H9 (cell line): ENCODE data around the gene MCAM. TPM values are rescaled to one million over a fixed set of nuclear protein-coding genes. Genes with fewer than 3 reads are reported as not detected.

Experiments used
- DNase-seq: peaks from one replicate; pipeline ENCODE4 v3.0.0-alpha.2; 2017
- H2AFZ ChIP-seq: one replicate; pipeline ENCODE4 v1.6.1; 2013; ENCODE audit warnings: mild to moderate bottlenecking, low read length, control low read depth, moderate library complexity
- H2AK5ac ChIP-seq: 2 replicates; pipeline ENCODE4 v1.6.1; 2013; ENCODE audit warnings: low read length, control low read depth, mixed read lengths; ENCODE audit not compliant: insufficient read length
- H2BK120ac ChIP-seq: one replicate; pipeline ENCODE4 v1.6.1; 2013; ENCODE audit warnings: low read depth, mild to moderate bottlenecking, low read length, control low read depth, inconsistent platforms; ENCODE audit not compliant: poor library complexity, severe bottlenecking
- H2BK12ac ChIP-seq: 2 replicates; pipeline ENCODE4 v1.6.1; 2013; ENCODE audit warnings: low read length, control low read depth, mixed read lengths, low read depth; ENCODE audit not compliant: insufficient read length
- H2BK15ac ChIP-seq: 2 replicates; pipeline ENCODE4 v1.6.1; 2013; ENCODE audit warnings: low read depth, low read length, control low read depth
- H2BK20ac ChIP-seq: one replicate; pipeline ENCODE4 v1.6.1; 2013; ENCODE audit warnings: low read depth, mild to moderate bottlenecking, low read length, control low read depth, inconsistent platforms; ENCODE audit not compliant: poor library complexity, severe bottlenecking
- H2BK5ac ChIP-seq: 2 replicates; pipeline ENCODE4 v1.6.1; 2013; ENCODE audit warnings: low read length, control low read depth, mixed read lengths; ENCODE audit not compliant: insufficient read length
- H3K14ac ChIP-seq: 2 replicates; pipeline ENCODE4 v1.6.1; 2013; ENCODE audit warnings: low read length, control low read depth; ENCODE audit not compliant: insufficient read depth
- H3K18ac ChIP-seq: 2 replicates; pipeline ENCODE4 v1.6.1; 2013; ENCODE audit warnings: low read depth, mild to moderate bottlenecking, mixed read lengths, low read length, control low read depth; ENCODE audit not compliant: insufficient read length
- H3K23ac ChIP-seq: 2 replicates; pipeline ENCODE4 v1.6.1; 2013; ENCODE audit warnings: low read length, control low read depth, mixed read lengths, low read depth; ENCODE audit not compliant: insufficient read length
- H3K23me2 ChIP-seq: 2 replicates; pipeline ENCODE4 v1.6.1; 2013; ENCODE audit warnings: low read depth, mild to moderate bottlenecking, mixed read lengths, low read length, control low read depth; ENCODE audit not compliant: insufficient read length, poor library complexity, severe bottlenecking
- H3K27ac ChIP-seq: 2 replicates; pipeline ENCODE4 v1.5.1; 2013; ENCODE audit warnings: low read length, control low read depth, mixed read lengths, low read depth; ENCODE audit not compliant: insufficient read length
- H3K27me3 ChIP-seq: 2 replicates; pipeline ENCODE4 v1.6.1; 2013; ENCODE audit warnings: low read length, control low read depth, inconsistent platforms; ENCODE audit not compliant: insufficient read depth
- H3K4ac ChIP-seq: 2 replicates; pipeline ENCODE4 v1.6.1; 2013; ENCODE audit warnings: low read depth, mild to moderate bottlenecking, control low read depth, inconsistent platforms, low read length, moderate library complexity
- H3K4me1 ChIP-seq: 2 replicates; pipeline ENCODE4 v1.6.1; 2013; ENCODE audit warnings: low read length, control low read depth, inconsistent platforms; ENCODE audit not compliant: insufficient read depth
- H3K4me2 ChIP-seq: 2 replicates; pipeline ENCODE4 v1.6.1; 2013; ENCODE audit warnings: low read length, control low read depth, mixed read lengths; ENCODE audit not compliant: insufficient read length, insufficient read depth
- H3K56ac ChIP-seq: 2 replicates; pipeline ENCODE4 v1.6.1; 2013; ENCODE audit warnings: low read depth, mild to moderate bottlenecking, mixed read lengths, low read length, control low read depth; ENCODE audit not compliant: insufficient read length
- H3K79me1 ChIP-seq: 2 replicates; pipeline ENCODE4 v1.6.1; 2013; ENCODE audit warnings: low read depth, mild to moderate bottlenecking, moderate library complexity, low read length, control low read depth, inconsistent platforms; ENCODE audit not compliant: insufficient read depth, poor library complexity, severe bottlenecking
- H3K79me2 ChIP-seq: 2 replicates; pipeline ENCODE4 v1.6.1; 2013; ENCODE audit warnings: low read length, control low read depth, inconsistent platforms; ENCODE audit not compliant: insufficient read depth
- H3K9ac ChIP-seq: 2 replicates; pipeline ENCODE4 v1.6.1; 2013; ENCODE audit warnings: low read length, control low read depth, mixed read lengths; ENCODE audit not compliant: insufficient read length; ENCODE audit errors: extremely low read depth
- H3K9me3 ChIP-seq: one replicate; pipeline ENCODE4 v1.6.1; 2013; ENCODE audit warnings: low read depth, low read length, inconsistent platforms; ENCODE audit not compliant: control insufficient read depth
- H3T11ph ChIP-seq: one replicate; pipeline ENCODE4 v1.6.1; 2013; ENCODE audit warnings: mild to moderate bottlenecking, low read length, control low read depth, inconsistent platforms
- H4K20me1 ChIP-seq: one replicate; pipeline ENCODE4 v1.6.1; 2013; ENCODE audit not compliant: control insufficient read depth, insufficient read length, insufficient read depth
- H4K5ac ChIP-seq: 2 replicates; pipeline ENCODE4 v1.6.1; 2013; ENCODE audit warnings: low read depth, mild to moderate bottlenecking, mixed read lengths, low read length, control low read depth; ENCODE audit not compliant: insufficient read length
- H4K8ac ChIP-seq: replicated peaks from 2 replicates; pipeline ENCODE4 v1.6.1; 2013; ENCODE audit warnings: low read length, control low read depth, mixed read lengths, low read depth; ENCODE audit not compliant: insufficient read length
- H4K91ac ChIP-seq: 2 replicates; pipeline ENCODE4 v1.6.1; 2013; ENCODE audit warnings: low read depth, mild to moderate bottlenecking, moderate library complexity, mixed read lengths, low read length, control low read depth; ENCODE audit not compliant: insufficient read length
- H3K27ac Mint-ChIP-seq, 3 experiments: 2 replicates in 2 of 3; 3 replicates in 1 of 3; pipeline ENCODE4 v1.8.0; 2020 to 2021; ENCODE audit warnings: mixed read lengths in 3 of 3, mild to moderate bottlenecking in 1 of 3, moderate library complexity in 1 of 3
- H3K27me3 Mint-ChIP-seq: 2 replicates; pipeline ENCODE4 v1.8.0; 2021; ENCODE audit warnings: low read depth, mild to moderate bottlenecking, moderate library complexity, mixed read lengths
- H3K36me3 Mint-ChIP-seq, 3 experiments: 2 replicates in 2 of 3; 3 replicates in 1 of 3; pipeline ENCODE4 v1.8.0; 2020 to 2021; ENCODE audit warnings: low read depth in 3 of 3, mixed read lengths in 3 of 3; ENCODE audit not compliant: insufficient read depth in 1 of 3
- H3K4me1 Mint-ChIP-seq, 2 experiments: 2 replicates each; pipeline ENCODE4 v1.8.0; 2020; ENCODE audit warnings: mixed read lengths in 2 of 2
- H3K4me3 Mint-ChIP-seq, 2 experiments: 2 replicates in 1 of 2; 3 replicates in 1 of 2; pipeline ENCODE4 v1.8.0; 2020 to 2021; ENCODE audit warnings: mild to moderate bottlenecking in 2 of 2, mixed read lengths in 2 of 2, moderate library complexity in 1 of 2
- H3K9me3 Mint-ChIP-seq, 2 experiments: 2 replicates in 1 of 2; 3 replicates in 1 of 2; pipeline ENCODE4 v1.8.0; 2020; ENCODE audit warnings: mild to moderate bottlenecking in 2 of 2, mixed read lengths in 2 of 2, moderate library complexity in 1 of 2
- CTCF ChIP-seq: fragments of 200-600 bp; sonication (generic); conservative IDR thresholded peaks from 3 replicates; pipeline ENCODE4 v1.8.0; 2021; ENCODE audit warnings: antibody characterized with exemption, mild to moderate bottlenecking
- WGBS: extraction: QIAGEN DNeasy Blood & Tissue Kit; methylation state at CpG from one replicate; pipeline ENCODE4 v1.1.7; 2013; ENCODE audit warnings: missing lambda C conversion rate, low lambda C conversion rate, mixed read lengths; ENCODE audit not compliant: insufficient read length; ENCODE audit errors: extremely low coverage; 5-methylcytosine and 5-hydroxymethylcytosine counted together
- total RNA-seq: library from RNA; stranded (reverse); gene quantifications from 2 replicates; pipeline ENCODE4 v1.2.1, GENCODE V29; 2021

Gene MCAM
- total RNA-seq, 1 experiment from 2014 or later = 21.5 TPM

- Histone ChIP-seq H3K14ac (no peak overlapping the region), H2BK20ac (no peak overlapping the region), H3K4me1 (peaks cover 15% of the 10 kb centered on the region; the same call in 1 of the 2 replicates), H2AFZ (no peak overlapping the region), H3K18ac (no peak overlapping the region), H3T11ph (no peak overlapping the region), H3K79me2 (no peaks in the 10 kb centered on the region), H3K27ac (no peak overlapping the region), H4K5ac (no peak overlapping the region), H4K91ac (no peak overlapping the region), H3K27me3 (peaks cover 9% of the 10 kb centered on the region; the same call in 1 of the 2 replicates), H3K4ac (no peak overlapping the region), H3K4me2 (peak overlapping the region; percentile 77), H4K20me1 (no peaks in the 10 kb centered on the region), H3K23ac (no peak overlapping the region), H2BK5ac (no peak overlapping the region), H3K23me2 (peaks cover 30% of the 10 kb centered on the region), H2AK5ac (no peak overlapping the region), H3K56ac (no peak overlapping the region), H2BK12ac (no peak overlapping the region), H3K79me1 (no peaks in the 10 kb centered on the region), H4K8ac (no peak overlapping the region), H3K9me3 (no peaks in the 10 kb centered on the region), H2BK120ac (no peak overlapping the region), H2BK15ac (no peak overlapping the region), H3K9ac (no peak overlapping the region)
- H3K27me3 Mint-ChIP-seq = peaks cover 38% of the 10 kb centered on the region
- peak overlapping the region; percentile 66 to 77 for H3K4me3 Mint-ChIP-seq
- H3K9me3 Mint-ChIP-seq = no peaks in the 10 kb centered on the region
- H3K36me3 Mint-ChIP-seq = peaks cover 0 to 19% (median 6%) of the 10 kb centered on the region in 3 experiments; a peak in 4 of 7 replicates
- H3K4me1 Mint-ChIP-seq = peaks cover 38 to 45% of the 10 kb centered on the region in 2 experiments
- TF ChIP-seq CTCF = no peak
- H3K27ac Mint-ChIP-seq = no peak overlapping the region
- no peak for DNase-seq
- WGBS = no CpG with 5 or more reads among the region's 46 CpGs
These were observed 758 bp downstream of the MCAM start for GRCh38 chr11:119316016-119316728.
